ENCODE measurements around the gene ARHGAP35.
A peak's percentile ranks its signal among the peaks of the same experiment; 100 is the strongest.
"Not testable (repeated sequence)": the region's sequence is repeated elsewhere in the genome, so short reads cannot be mapped to it uniquely, and the experiment has no call there.

Gene ARHGAP35

GRCh38 chr19:46860846-46861690 is at the start of gene ARHGAP35:
Gene ARHGAP35, plus strand, starts transcription at chr19:46860997. Its CDS starts 57,679 bp downstream, at chr19:46918676.
- DNase-seq (ENCODE audit: low read depth in 1 of 2, low spot score in 1 of 2), result peak in 1 of 2 donors; percentile 35

GRCh38 chr19:46812977-46813838 is 47.6 kb upstream of the ARHGAP35 start:
- DNase-seq (ENCODE audit: low read depth in 1 of 2, low spot score in 1 of 2), result no peak

- DNase-seq (ENCODE audit: low read depth in 1 of 2, low spot score in 1 of 2), result no peak
Observed at GRCh38 chr19:46813839-46814358, 46.9 kb upstream of the ARHGAP35 start.

- DNase-seq (ENCODE audit: low read depth in 1 of 2, low spot score in 1 of 2), result no peak
Observed at GRCh38 chr19:46815833-46816627, 44.8 kb upstream of the ARHGAP35 start.

GRCh38 chr19:46818812-46819211 is 42.0 kb upstream of the ARHGAP35 start:
- DNase-seq (ENCODE audit: low read depth in 1 of 2, low spot score in 1 of 2), result no peak

GRCh38 chr19:46821512-46822409 is 39.0 kb upstream of the ARHGAP35 start:
- peak; percentile 15 to 47 for DNase-seq (ENCODE audit: low read depth in 1 of 2, low spot score in 1 of 2)

- DNase-seq (ENCODE audit: low read depth in 1 of 2, low spot score in 1 of 2), result not testable (repeated sequence)
Observed at GRCh38 chr19:46822410-46822787, 38.4 kb upstream of the ARHGAP35 start.

- no peak for DNase-seq (ENCODE audit: low read depth in 1 of 2, low spot score in 1 of 2)
Observed at GRCh38 chr19:46823049-46823448, 37.7 kb upstream of the ARHGAP35 start.

- DNase-seq (ENCODE audit: low read depth in 1 of 2, low spot score in 1 of 2), result no peak
Observed at GRCh38 chr19:46824890-46825730, 35.7 kb upstream of the ARHGAP35 start.

- no peak for DNase-seq (ENCODE audit: low read depth in 1 of 2, low spot score in 1 of 2)
Observed at GRCh38 chr19:46825731-46826055, 35.1 kb upstream of the ARHGAP35 start.

GRCh38 chr19:46828484-46828883 is 32.3 kb upstream of the ARHGAP35 start:
- DNase-seq (ENCODE audit: low read depth in 1 of 2, low spot score in 1 of 2), result peak in 1 of 2 donors; percentile 76

- no peak for DNase-seq (ENCODE audit: low read depth in 1 of 2, low spot score in 1 of 2)
Observed at GRCh38 chr19:46830864-46831263, 29.9 kb upstream of the ARHGAP35 start.

- DNase-seq (ENCODE audit: low read depth in 1 of 2, low spot score in 1 of 2), result no peak
Observed at GRCh38 chr19:46834121-46834520, 26.7 kb upstream of the ARHGAP35 start.

- no peak for DNase-seq (ENCODE audit: low read depth in 1 of 2, low spot score in 1 of 2)
Observed at GRCh38 chr19:46834984-46835383, 25.8 kb upstream of the ARHGAP35 start.

- no peak for DNase-seq (ENCODE audit: low read depth in 1 of 2, low spot score in 1 of 2)
Observed at GRCh38 chr19:46838160-46838559, 22.6 kb upstream of the ARHGAP35 start.

- DNase-seq (ENCODE audit: low read depth in 1 of 2, low spot score in 1 of 2), result no peak
Observed at GRCh38 chr19:46839752-46840497, 20.9 kb upstream of the ARHGAP35 start.

GRCh38 chr19:46840498-46840942 is 20.3 kb upstream of the ARHGAP35 start:
- DNase-seq (ENCODE audit: low read depth in 1 of 2, low spot score in 1 of 2), result no peak

GRCh38 chr19:46841458-46842083 is 19.2 kb upstream of the ARHGAP35 start:
- DNase-seq (ENCODE audit: low read depth in 1 of 2, low spot score in 1 of 2), result no peak
